ENCODE data around the gene PTPRK.
"Not testable (repeated sequence)": the region's sequence is repeated elsewhere in the genome, so short reads cannot be mapped to it uniquely, and the experiment has no call there.

The PTPRK gene

DNA sequence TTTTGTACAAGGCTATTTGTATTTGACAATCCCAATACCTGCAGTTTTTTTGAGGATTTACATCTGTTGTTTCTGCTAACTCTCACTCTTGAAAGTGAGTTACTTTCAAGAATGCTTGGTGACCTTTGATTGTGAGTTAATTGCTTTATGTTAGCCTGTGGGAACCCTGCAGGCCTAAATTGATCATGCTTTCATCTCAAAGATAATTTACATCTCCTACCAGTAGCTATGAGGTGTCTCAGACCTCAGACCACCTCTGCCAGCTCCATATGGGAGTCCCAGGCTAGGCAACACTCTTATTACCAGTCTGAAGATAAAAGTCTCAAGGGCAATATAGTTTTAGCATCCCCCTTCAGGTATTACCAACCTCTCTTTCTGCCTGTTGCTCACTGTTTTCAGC lies 503.1 kb downstream of the PTPRK start:
- DNase-seq (ENCODE audit: low spot score) = no peak

DNA sequence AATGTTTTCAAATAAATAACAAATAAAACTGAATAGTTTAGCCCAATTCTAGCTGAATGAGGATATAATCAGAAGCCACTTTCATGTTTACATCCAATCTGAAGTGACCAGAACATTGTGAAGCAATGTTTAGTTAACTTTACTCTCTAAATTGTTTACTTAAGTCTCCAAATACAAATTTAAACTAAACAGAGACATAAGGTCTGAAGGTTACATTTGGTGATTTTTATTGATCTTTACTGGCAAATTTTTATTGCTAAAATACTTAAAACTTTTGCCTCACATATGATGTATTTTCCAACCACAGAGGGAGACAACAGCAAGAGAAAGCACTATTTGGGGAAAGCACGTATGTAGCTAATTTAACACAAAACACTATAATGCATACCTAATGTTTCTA lies 512.7 kb downstream of the PTPRK start:
- no peak for DNase-seq (ENCODE audit: low spot score)

DNA sequence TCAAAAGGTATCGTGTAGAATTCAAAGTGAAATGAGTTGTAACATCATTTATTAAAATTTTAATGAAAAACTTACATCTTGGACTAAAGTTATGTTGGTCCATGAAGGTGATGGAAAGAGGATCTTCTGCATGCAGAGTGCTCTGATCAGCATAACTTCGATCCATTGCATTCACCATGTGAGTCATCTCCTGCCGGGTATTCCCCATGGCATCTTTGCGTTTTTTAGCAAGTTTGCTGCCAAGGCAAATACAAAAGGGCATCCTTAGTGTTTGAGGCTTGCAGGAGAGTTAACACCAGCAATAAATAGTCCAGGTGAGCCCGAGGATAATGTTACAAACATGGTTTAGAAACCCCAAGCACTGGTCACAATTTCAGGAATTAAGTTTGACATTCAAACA lies 515.4 kb downstream of the PTPRK start:
- DNase-seq (ENCODE audit: low spot score) = no peak

DNA sequence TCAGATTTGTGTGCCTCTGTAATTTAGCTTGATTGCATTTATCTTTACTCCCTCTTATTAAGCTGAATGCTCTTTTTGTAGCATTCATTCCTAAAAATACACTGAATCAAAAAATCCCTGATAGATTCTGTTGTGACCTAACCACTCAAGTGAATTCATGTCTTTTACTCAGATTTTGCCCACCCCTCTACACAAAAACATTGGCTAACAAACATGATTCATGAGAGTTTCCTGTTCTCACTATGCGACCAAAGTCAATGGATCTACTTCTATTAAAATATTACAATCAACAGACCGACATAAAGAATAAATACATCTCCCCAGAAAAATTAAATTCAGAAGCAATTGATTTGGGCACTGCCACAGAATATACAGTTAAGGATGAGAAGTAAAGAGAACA lies 520.0 kb downstream of the PTPRK start:
- no peak for DNase-seq (ENCODE audit: low spot score)

DNA sequence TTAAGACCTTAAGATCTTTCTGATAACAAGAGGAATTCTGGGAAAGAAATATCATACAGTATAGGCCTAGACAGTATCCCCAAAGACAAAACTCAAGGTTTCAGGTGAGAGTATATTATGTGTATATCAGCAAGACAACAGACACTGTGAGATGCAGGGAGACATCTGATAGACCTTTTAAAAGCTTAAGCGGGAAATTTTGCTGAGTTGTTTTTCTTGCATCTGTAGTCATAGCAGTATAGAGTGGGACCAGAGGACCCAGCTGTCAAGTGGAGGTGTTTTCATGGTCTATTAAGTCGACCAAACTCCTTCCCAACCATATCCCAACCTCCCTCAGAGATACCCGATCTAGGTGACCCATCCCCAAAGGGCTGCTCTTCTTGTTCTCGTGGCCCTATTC lies 521.4 kb downstream of the PTPRK start:
- DNase-seq (ENCODE audit: low spot score) = no peak

DNA sequence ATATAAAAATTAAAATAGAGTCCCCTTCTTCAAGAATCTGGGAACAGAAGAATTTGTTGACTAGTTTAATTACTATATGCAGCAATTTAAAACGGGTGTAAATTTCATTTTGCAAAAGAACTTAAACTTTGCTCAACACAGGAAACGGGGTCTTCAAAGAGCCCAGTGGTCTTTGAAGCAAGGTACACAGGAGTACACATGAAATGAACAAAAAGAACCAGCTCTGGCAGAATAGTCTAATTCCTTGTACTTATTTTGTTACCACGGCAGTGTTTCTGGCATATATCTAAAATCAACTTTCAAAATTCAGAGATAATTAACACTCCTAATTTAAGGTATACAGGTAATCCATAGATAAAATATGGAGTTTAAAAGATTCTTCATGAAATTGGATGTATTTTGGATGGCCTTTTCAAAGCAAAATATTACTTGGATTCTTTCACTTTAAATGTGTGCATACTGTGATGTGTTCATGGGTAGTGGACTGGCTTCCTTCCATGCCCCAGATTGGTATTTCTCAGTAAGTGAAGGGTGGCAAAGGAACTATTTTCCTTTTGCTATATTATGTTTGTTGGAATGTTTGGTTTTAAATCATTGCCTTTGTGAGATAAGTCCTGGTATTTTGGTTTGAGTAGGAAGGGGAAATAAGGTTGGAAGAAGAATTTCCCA lies 522.8 kb downstream of the PTPRK start:
- DNase-seq (ENCODE audit: low spot score) = no peak

DNA sequence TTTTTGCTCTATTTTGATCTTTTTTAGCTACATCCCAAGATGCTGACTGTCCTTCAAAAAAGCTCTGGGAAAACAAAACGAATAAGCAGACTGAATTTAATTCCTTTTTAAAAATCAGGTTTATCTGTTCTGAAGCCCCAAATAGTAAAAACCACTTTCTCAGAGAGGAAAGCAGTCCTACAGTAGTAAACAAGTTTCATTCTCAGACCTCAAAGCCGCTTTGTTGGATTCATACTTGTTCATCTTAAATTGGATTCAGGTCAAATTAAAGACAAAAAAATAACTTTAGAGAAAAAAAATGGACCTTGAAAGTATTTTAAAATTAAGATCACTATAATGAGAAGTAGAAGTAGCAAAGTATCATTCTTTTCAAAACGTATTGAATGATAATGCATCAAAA lies 523.5 kb downstream of the PTPRK start:
- DNase-seq (ENCODE audit: low spot score) = no peak

DNA sequence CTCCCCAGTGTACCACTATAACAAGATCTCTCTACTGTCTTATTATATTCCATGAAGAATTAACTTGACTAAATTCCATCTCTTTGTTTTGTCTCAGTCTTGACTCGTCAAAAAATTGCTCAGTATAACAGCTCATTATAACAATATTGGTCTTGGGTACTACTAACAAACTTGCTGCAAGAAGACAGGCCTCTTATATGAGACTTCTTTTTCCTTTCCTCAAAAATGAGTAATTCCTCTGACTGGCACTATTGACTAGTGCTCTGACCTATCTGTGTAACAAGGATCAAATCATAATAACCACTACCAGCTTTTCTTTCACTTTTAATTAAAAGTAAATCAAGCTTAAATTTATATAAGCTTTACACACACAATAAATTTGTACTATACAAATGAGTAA lies 528.3 kb downstream of the PTPRK start:
- DNase-seq (ENCODE audit: low spot score) = no peak

DNA sequence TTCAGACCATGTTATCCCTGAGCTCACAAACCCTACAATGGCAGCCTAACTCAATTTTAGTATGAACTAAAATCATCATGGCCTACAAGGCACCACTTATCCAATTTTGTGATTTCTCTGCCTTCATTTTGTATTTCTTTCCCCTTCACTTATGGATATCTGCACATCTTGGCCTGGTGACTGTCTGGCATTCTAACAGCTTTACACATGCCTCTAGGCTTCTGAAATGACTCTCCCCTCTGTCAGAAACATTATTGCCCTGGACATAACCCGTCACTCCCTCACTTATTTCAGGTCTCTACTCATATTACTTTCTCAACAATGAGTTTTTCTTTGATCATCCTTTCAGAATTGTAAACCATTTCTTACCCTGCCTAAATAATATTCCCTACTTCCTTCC lies 530.3 kb downstream of the PTPRK start:
- DNase-seq (ENCODE audit: low spot score) = no peak

DNA sequence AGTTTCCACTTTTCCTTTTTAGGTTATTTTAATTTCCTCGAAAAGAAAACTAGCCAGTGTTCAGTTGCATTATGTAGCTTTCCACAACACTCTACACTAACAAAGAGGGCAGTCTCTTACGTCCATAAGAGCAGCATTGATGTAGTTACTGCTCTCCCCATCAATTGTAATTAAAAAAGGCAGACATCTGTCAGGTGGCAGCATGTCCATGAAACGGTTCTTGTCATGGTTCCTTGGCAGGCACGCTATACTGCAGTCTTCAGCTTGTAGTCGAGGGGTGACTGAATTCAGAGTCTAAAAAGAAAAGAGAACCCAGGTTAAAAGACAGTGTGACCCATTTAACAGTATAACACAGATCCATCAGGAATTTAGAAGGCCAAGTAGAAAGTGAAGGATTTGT lies 539.4 kb downstream of the PTPRK start:
- DNase-seq (ENCODE audit: low spot score) = no peak

DNA sequence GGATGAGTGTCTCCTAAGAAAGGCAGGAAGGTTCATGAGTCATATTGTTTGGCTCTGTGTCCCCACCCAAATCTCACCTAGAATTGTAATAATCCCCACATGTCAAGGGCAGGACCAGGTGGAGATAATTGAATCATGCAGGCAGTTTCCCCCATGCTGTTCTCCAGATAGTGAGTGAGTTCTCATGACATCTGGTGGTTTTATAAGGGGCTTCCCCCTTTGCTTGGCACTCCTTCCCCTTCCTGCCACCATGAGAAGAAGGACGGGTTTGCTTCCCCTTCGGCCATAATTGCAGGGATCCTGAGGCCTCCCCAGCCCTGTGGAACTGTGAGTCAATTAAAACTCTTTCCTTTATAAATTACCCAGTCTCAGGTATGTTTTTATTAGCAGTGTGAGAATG lies 542.2 kb downstream of the PTPRK start:
- DNase-seq (ENCODE audit: low spot score) = not testable (repeated sequence)

DNA sequence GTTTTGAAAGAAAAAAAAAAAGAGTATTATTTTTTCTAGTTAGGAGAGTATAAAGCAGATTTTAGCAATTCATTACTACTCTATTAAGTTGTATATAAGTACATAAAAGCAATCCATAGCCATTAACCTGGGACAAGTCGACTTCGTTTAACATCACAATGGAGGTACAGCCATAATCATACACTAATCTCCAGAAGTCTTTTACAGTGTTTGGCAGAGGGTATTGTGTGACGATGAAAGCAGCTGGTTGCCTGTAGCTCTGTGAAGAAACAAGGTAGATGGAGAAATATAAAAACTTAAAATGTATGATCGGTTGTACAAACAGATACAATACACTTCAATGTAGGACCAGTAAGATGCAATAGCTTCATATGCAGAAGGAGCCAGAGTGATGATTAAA lies 543.6 kb downstream of the PTPRK start:
- no peak for DNase-seq (ENCODE audit: low spot score)

DNA sequence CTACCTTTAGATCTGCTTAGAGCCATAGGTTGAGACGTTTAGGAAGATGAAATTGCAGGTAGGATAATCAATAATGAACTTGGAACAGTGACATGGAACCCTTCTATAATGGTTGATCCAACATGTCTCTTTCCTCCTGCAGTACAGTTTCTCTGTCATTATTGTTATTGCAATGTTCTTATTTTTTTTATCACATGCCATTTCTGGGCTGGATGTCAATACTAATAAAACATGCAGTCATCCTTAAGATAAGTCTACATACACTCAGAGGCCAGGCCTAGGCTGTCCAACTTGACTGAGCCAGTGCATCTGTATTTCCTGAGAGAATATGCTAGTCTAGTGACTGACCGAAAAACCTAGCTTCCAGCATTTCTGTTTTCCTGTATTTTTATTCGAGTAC lies 544.3 kb downstream of the PTPRK start:
- DNase-seq (ENCODE audit: low spot score) = no peak

DNA sequence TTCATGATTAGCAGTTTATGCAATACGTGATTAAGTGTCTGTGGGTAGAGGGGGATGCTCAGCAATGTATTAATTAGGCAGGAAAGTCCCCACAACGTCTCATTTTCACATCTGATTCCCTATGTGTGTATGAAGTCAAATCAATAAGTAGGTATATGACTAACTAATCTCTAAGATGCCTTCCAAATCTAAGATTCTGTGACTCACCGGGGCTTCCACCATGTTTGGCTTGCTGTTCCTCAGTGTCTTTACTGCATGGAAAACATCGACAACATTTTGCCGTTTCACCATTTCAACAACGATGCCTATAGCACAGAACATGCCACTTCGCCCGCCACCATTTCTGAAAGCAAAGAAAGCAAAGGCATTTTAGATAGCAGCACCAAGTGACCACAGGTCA lies 547.6 kb downstream of the PTPRK start:
- DNase-seq (ENCODE audit: low spot score) = no peak

DNA sequence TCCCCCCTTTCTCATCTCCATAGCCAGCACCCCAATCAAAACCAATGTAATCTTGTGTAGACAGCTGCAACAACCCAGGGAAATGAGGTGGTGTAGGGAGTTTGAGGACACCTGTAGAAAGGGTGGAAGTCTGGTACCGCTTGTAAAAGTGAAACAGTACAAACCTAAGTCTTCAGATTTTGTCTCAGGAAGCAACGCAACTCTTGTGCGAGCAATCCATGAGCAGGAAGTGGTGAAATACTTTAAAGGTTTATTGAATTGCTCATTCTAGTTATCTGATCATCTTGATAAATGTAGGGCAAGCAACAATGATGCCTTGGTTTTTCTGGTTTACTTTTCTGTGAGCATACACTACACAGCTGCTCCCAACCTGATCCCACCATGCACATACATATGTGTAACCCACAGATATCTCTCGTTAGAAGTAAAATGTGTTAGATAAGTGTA lies 548.4 kb downstream of the PTPRK start:
- DNase-seq (ENCODE audit: low spot score) = no peak

DNA sequence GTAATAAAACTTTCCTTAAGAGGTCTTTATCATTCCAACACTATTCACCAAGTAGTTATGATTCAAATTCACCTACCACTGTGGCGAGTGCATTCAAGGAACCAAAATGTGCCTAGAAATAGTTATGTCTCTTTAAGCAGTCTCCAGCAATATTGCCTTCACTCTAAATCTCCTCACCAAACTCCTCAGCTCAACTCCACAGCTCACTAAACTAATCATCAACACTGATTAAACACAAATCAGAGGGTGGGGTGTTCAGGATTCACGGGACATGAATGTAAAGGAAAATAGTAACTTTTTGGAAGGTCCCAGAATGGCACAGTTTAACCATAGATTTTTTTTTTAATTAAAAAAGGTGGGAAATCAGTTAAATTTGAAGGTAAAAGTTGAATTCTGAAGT lies 549.0 kb downstream of the PTPRK start:
- DNase-seq (ENCODE audit: low spot score) = no peak

DNA sequence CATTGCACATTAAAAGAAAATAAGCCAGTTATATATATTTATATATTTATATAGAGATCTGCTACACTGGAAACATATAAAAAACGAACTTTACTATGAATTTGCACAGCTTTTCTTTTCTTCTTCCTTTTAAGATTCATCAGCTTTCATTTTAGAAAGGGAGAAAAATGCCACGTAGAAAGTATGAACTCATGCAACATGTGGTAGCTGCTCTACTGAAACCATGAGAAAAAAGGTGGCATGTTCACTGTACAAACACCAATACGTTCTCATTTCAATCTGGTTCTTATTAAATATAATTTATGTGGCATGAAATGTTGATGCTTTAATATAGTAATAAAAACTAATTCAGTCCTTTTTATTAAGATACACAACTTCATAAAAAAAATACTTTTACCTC lies 550.7 kb downstream of the PTPRK start:
- DNase-seq (ENCODE audit: low spot score) = no peak

DNA sequence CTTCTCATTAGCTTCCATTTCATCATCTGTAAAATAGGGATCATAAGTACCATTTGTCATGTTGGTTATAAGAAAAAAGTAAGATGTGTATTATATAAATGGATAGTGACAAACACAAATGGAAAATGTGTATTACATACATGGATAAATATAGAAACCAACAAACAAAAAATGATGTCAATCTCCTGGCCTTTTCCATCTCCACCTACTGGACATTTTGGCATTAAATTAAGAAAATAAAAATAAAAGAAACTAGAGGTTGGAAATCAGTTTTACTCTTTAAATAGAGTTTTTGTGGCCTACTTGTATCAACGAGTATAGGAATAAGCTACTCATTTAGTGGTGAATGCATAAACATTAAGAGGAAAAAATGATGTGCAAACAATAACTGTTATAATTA lies 552.0 kb downstream of the PTPRK start:
- no peak for DNase-seq (ENCODE audit: low spot score)

DNA sequence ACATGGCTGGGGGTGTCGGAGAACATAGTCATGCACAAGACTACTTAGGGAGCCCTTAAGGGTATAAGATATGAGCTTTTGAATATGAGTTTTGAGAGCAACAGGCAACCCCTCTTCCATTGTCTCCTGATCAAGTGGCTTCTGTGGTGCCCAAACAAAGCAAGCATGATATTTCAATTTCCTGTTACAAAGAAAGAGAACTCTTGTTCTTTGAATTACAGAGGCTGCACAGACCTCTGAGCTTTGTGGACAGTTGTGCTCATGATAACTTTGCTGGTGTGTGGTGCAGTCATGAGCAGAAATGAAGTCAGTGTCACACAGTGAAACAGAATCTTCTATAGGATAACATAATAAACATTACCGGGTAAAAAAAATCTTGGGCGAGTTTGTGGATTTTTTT lies 552.7 kb downstream of the PTPRK start:
- no peak for DNase-seq (ENCODE audit: low spot score)

DNA sequence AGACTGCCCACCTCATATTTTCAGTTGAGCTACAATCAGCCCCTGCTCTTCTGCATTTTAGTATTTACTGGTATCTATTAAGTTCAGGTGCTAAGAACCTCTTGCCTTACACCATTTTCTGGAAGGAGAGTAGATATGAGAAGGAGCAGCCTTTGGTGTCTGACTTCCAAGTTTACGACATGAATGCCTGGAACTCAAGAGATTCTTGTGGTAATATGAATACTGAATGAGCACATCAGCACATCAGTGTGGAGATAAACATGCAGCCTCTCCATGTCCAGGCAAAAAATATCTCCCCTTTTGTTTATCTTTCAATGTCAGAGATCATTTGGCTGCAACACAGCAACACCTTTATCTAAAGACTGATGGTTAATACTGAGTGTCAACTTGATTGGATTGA lies 553.8 kb downstream of the PTPRK start:
- no peak for DNase-seq (ENCODE audit: low spot score)

DNA sequence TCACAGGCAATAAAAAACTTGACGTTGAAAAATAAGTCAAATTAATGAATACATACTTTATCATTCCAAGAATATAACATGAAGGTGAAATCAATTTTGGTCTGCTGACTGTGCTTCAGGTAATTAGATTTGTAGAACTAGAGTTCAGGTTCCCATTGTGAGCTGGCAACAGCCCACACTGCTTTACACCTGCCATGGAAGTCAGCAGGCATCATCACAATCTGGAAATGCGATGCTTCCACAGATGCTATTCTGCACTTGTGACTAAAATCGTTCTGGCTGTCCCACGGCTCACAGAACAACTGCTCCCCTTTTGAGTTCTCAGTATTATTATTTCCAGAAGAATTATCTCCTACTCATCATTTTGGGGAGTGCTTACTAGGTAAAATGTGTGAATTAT lies 556.9 kb downstream of the PTPRK start:
- peak; percentile 89 for DNase-seq (ENCODE audit: low spot score)

DNA sequence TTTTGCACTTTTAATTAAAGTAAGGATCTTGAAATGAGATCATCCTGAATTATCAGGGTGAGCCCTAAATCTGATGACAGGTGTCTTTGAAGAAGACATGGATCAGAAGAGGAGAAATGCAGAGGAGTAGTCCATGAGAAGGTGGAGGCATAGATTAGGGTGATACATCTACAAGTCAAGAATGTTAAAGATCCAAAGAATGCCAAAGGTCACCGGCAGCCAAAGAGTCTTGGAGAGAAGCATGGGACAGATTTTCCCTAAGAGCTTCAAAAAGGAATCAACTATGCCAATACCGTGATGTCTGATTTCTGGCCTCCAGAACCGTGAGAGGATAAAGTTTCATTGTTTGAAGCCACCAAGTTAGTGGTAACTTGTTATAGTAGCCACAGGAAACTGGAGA lies 560.5 kb downstream of the PTPRK start:
- no peak for DNase-seq (ENCODE audit: low spot score)

DNA sequence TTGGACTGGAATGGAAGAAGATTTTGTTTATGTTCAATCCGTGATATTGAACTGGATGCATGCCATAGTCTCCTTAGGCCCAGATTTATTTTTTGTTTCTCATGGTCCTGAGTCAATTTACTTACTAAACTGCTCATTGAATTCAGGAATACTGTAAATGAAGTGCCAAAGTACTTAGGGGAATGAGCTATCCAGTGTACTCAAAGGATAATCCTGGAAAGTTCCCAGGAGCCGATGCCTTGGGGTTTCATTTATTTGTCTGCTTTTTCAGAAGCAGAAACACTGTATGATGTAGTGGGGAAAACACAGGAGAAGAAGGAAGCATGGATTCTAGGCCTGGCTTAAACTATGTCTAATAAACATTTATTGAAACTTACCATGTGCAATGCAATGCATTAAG lies 563.4 kb downstream of the PTPRK start:
- DNase-seq (ENCODE audit: low spot score) = no peak

DNA sequence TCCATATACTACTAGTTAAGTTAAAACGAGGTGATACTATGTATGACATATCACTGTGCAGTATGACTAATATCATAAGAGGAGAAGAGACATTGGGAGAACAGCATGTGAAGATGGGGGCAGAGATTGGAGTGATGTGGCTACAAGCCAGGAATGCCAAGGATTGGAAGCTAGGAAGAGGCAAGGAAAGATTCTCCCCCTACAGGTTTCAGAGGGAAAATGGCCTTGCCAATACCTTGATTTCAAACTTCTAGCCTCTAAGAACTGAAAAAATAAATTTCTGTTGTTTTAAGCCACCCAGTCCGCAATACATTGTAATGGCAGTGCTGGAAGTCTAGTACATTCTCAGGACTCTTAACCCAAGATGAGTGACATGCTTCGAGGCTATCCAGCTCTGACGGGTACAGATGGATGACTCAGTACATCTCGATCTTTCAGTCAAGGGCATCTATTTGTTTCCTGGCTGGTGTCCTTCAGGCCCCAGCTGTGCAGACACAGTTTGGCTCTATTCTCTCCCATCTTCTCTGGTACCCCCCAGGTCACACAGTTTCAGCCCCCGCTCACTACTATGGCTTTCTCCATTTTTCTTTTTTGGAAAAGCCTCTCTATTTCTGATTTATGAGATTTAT lies 564.0 kb downstream of the PTPRK start:
- DNase-seq (ENCODE audit: low spot score) = no peak

All from cerebellar cortex (tissue), 1 donor.